ENCODE measurements around the gene ZFPM1. TPM values are rescaled to one million over a fixed set of nuclear protein-coding genes. Genes with fewer than 3 reads are reported as not detected.

The ZFPM1 gene
- total and polyA plus RNA-seq, 2 experiments from 2014 or later = 0.53 to 2.2 TPM

- Mint-ChIP-seq H3K36me3 (ENCODE audit: low read depth) (peaks cover 12% of the 10 kb centered on the region; the same call in 2 of the 3 replicates), H3K4me3 (no peak overlapping the region), H3K27me3 (ENCODE audit: insufficient read depth, low read depth, poor library complexity) (peaks cover 10% of the 10 kb centered on the region), H3K9me3 (no peaks in the 10 kb centered on the region; the same call in 2 of the 3 replicates), H3K27ac (no peak overlapping the region), H3K4me1 (peaks cover 3% of the 10 kb centered on the region)
- H3K4me3 ChIP-seq = no peak overlapping the region
- no peak overlapping the region for H3K4me2 ChIP-seq
- H3K36me3 ChIP-seq (ENCODE audit: insufficient read depth) = no peaks in the 10 kb centered on the region
- no peaks in the 10 kb centered on the region for H3K9me2 ChIP-seq (ENCODE audit: insufficient read depth)
- peaks cover 5% of the 10 kb centered on the region; the same call in 1 of the 2 replicates for H3F3A ChIP-seq (replicated peaks; ENCODE audit: low read depth)
- no peak for TF ChIP-seq CREB1 (CRISPR knock-in tag; IDR thresholded peaks at IDR 0.05; ENCODE audit: low read depth)
- no peak for TF ChIP-seq CTCF (conservative IDR thresholded peaks at IDR 0.05; ENCODE audit: low read depth in 2 of 2)
- no peak for TF ChIP-seq JUNB (IDR thresholded peaks at IDR 0.05; ENCODE audit: unreplicated experiment)
- H3K4me1 ChIP-seq (ENCODE audit: insufficient read depth) = no peaks in the 10 kb centered on the region; the same call in 1 of the 2 replicates
- no peaks in the 10 kb centered on the region for H3K27me3 ChIP-seq (ENCODE audit: insufficient read depth)
- no peak for ATAC-seq
- H2AFZ ChIP-seq = no peak overlapping the region
- DNase-seq (ENCODE audit: low spot score) = no peak
- H4K20me1 ChIP-seq (replicated peaks; ENCODE audit: insufficient read depth) = no peaks in the 10 kb centered on the region
- H3K79me2 ChIP-seq (replicated peaks; ENCODE audit: insufficient read depth) = no peaks in the 10 kb centered on the region
- no peak overlapping the region for H3K27ac ChIP-seq (ENCODE audit: low read depth)
Observed at GRCh38 chr16:88531346-88531745, 78.3 kb downstream of the ZFPM1 start.

- H3K27ac Mint-ChIP-seq = no peak overlapping the region
- no peak overlapping the region for H2AFZ ChIP-seq
- no peaks in the 10 kb centered on the region; the same call in 2 of the 3 replicates for H3K9me3 Mint-ChIP-seq
- H4K20me1 ChIP-seq (replicated peaks; ENCODE audit: insufficient read depth) = no peaks in the 10 kb centered on the region
- TF ChIP-seq STAT1 (IDR thresholded peaks at IDR 0.05; ENCODE audit: unreplicated experiment) (no peak), POLR2AphosphoS5 (IDR thresholded peaks at IDR 0.05; ENCODE audit: low read depth) (0 out of 2 replicates have a peak, but pooled peaks have one; percentile 4), CTCF (conservative IDR thresholded peaks at IDR 0.05; ENCODE audit: low read depth in 2 of 2) (no peak), JUNB (IDR thresholded peaks at IDR 0.05; ENCODE audit: unreplicated experiment) (no peak), ZNF114 (CRISPR knock-in tag; IDR thresholded peaks at IDR 0.05) (no peak), REST (IDR thresholded peaks at IDR 0.05; ENCODE audit: unreplicated experiment) (no peak), EZH2 (IDR thresholded peaks at IDR 0.05; ENCODE audit: low read depth, unreplicated experiment) (no peak)
- peaks cover 12% of the 10 kb centered on the region for H3K27me3 Mint-ChIP-seq (ENCODE audit: insufficient read depth, low read depth, poor library complexity)
- no peak for DNase-seq (ENCODE audit: low spot score)
- no peaks in the 10 kb centered on the region for H3K9me2 ChIP-seq (ENCODE audit: insufficient read depth)
- H3K4me2 ChIP-seq = no peak overlapping the region
- no peaks in the 10 kb centered on the region for H3K27me3 ChIP-seq (ENCODE audit: insufficient read depth)
- H3K4me1 ChIP-seq (ENCODE audit: insufficient read depth) = no peaks in the 10 kb centered on the region; the same call in 1 of the 2 replicates
- H3K36me3 ChIP-seq (ENCODE audit: insufficient read depth) = no peaks in the 10 kb centered on the region
- H3K4me1 Mint-ChIP-seq = peaks cover 3% of the 10 kb centered on the region
- peaks cover 12% of the 10 kb centered on the region; the same call in 2 of the 3 replicates for H3K36me3 Mint-ChIP-seq (ENCODE audit: low read depth)
- peaks cover 5% of the 10 kb centered on the region; the same call in 1 of the 2 replicates for H3F3A ChIP-seq (replicated peaks; ENCODE audit: low read depth)
- no peak overlapping the region for H3K27ac ChIP-seq (ENCODE audit: low read depth)
- no peak overlapping the region for H3K4me3 ChIP-seq
- H3K4me3 Mint-ChIP-seq = peak overlapping the region; percentile 40; the same call in 1 of the 3 replicates
- no peak for ATAC-seq
- H3K79me2 ChIP-seq (replicated peaks; ENCODE audit: insufficient read depth) = no peaks in the 10 kb centered on the region
Observed at GRCh38 chr16:88531931-88532433, 78.9 kb downstream of the ZFPM1 start.

Measured in GM23338 (cell line).